AG04449 (cell line): ENCODE results near the gene EMCN.

Experiments used
- CTCF ChIA-PET: fragments of 350-600 bp; formaldehyde crosslinking; extraction: SDS; loops from one replicate; lab custom pipeline; 2021; ENCODE audit warnings: antibody characterized with exemption; lab: Yijun Ruan, JAX
- POLR2A ChIA-PET: fragments of 400-600, 350-600 bp; formaldehyde crosslinking; extraction: SDS; loops from one replicate; lab custom pipeline; 2020; ENCODE audit warnings: antibody characterized with exemption, inconsistent platforms; lab: Yijun Ruan, JAX
- DNase-seq: peaks from one replicate; pipeline ENCODE4 v3.0.0-alpha.2; 2010; ENCODE audit warnings: low read depth, low spot score
- H3K4me3 ChIP-seq: 2 replicates; pipeline ENCODE4 v1.5.1; 2011; ENCODE audit warnings: low read depth, mild to moderate bottlenecking, control low read depth, low read length
- CTCF ChIP-seq: IDR thresholded peaks from one replicate; pipeline ENCODE4 v1.5.1; 2011; ENCODE audit warnings: mild to moderate bottlenecking, moderate library complexity, low read length, control low read depth, inconsistent platforms; ENCODE audit not compliant: insufficient read depth; ENCODE audit errors: missing control alignments

Gene EMCN

GRCh38 chr4:100422894-100423293, 94.9 kb downstream of the EMCN start:
- no peak for DNase-seq
- CTCF ChIA-PET, result no interaction called here
- no peak overlapping the region for H3K4me3 ChIP-seq
- POLR2A ChIA-PET, result no interaction called here
- no peak for TF ChIP-seq CTCF

DNA sequence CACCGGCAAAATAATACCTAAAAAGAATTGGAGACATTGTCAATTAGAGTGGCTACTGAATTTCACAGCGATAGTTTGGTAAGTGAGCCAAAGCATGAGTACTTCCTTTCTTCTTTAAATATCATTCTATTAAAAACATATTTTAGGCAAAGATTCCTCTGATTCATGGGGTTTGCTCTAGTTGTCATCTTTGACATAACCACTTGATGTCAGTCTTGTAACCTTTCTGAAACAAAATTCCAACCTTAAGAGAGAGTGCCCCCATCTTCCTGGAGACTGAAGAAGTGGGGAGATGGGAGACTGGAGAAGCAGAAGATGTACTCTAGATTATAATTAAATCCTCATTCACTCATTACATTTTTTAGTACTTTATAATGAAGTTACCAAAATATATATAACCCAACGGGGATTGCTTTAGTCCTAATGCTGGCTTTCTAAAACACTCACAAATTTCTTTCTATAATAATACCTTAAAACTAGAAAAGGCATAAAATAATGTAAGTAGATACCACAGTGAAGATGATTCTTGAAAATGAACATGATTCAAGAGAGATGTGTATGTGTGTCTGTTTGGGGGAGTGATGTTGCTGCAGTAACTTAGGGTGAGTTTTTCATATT, 96.4 kb downstream of the EMCN start:
- no peak overlapping the region for H3K4me3 ChIP-seq
- CTCF ChIA-PET, result interaction anchor here (0.6 kb wide), 1 partner anchor 9 kb away, joined by 3 read pairs; no protein-coding TSS in a partner anchor
- POLR2A ChIA-PET, result no interaction called here
- no peak for DNase-seq
- TF ChIP-seq CTCF, result peak; percentile 30

- POLR2A ChIA-PET, result no interaction called here
- no peak for DNase-seq
- CTCF ChIA-PET, result no interaction called here
- H3K4me3 ChIP-seq, result no peak overlapping the region
- no peak for TF ChIP-seq CTCF
These were observed 97.3 kb downstream of the EMCN start for GRCh38 chr4:100420571-100420970.

DNA sequence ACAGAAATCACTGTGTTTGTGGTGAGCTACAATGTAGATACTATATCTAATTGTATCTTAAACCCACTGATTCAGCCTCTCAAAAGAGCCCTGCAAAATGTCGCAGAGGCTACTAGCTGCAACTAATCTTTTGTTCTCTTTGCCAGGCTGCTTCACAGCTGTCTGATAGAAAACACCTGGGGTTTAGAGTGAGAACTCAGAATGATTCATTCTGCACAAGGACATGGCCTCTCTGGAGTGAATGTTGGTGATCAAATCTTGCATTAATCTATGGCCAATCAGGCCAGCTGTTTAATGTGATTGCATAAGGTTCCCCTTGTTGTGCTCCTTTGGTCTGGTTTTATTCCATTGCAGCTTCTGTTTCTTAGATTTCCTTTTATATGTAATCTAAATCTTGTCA, 100.3 kb downstream of the EMCN start:
- TF ChIP-seq CTCF, result no peak
- no peak for DNase-seq
- ChIA-PET CTCF (no interaction called here), POLR2A (no interaction called here)
- H3K4me3 ChIP-seq, result no peak overlapping the region

DNA sequence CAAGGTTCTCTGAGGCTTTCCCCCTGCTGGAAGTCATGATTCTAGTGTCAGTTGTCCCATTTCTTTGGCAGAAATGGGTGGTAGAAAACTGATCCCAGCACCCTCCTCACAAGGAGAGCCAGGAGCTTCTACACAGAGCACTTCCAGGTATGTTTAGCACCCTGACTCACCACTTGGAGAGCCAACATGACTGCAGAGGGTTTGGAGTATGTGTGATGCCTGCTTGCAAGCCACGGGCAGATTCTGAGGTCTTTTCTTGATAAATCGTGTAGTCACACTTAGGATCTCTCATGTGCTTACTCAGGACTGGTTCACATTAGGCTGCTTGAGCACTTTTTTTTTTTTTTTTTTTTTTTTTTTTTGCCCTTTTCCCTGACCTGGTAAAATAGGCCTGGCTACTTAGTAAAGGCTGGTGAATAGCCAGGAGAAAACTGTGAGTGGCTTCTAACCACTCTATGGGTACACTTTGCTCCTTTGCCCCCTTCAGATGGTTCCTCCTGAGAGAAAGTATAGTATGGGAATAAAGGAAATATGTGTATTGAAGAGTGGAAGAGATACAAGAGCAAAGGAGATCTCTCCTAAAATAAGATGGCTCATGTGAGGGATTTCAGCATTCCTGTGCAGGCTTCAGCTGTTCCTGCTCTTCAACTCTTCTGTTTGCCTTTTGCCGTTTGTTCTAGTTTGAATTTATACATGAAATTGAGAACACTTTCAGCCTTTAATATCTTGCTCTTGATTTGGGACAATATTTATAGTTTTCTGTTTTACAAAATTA, 103.6 kb downstream of the EMCN start:
- CTCF ChIA-PET, result interaction anchor here (1.0 kb wide), 1 partner anchor 321 kb away, joined by 3 read pairs; no protein-coding TSS in a partner anchor
- H3K4me3 ChIP-seq, result no peak overlapping the region
- POLR2A ChIA-PET, result no interaction called here
- DNase-seq, result no peak
- no peak for TF ChIP-seq CTCF

- no peak for TF ChIP-seq CTCF
- no peak for DNase-seq
- POLR2A ChIA-PET, result no interaction called here
- CTCF ChIA-PET, result no interaction called here
- H3K4me3 ChIP-seq, result no peak overlapping the region
These were observed 126.0 kb downstream of the EMCN start for GRCh38 chr4:100391863-100392262.
